ENCODE measurements around the gene RASGRF2. TPM values are rescaled to one million over a fixed set of nuclear protein-coding genes. Genes with fewer than 3 reads are reported as not detected.

The RASGRF2 gene
- total and polyA plus RNA-seq, 2 of the 8 experiments (the other 6 are each of a cell fraction or from before 2014, with no cell fraction given): 2.6 to 29.5 TPM

DNA sequence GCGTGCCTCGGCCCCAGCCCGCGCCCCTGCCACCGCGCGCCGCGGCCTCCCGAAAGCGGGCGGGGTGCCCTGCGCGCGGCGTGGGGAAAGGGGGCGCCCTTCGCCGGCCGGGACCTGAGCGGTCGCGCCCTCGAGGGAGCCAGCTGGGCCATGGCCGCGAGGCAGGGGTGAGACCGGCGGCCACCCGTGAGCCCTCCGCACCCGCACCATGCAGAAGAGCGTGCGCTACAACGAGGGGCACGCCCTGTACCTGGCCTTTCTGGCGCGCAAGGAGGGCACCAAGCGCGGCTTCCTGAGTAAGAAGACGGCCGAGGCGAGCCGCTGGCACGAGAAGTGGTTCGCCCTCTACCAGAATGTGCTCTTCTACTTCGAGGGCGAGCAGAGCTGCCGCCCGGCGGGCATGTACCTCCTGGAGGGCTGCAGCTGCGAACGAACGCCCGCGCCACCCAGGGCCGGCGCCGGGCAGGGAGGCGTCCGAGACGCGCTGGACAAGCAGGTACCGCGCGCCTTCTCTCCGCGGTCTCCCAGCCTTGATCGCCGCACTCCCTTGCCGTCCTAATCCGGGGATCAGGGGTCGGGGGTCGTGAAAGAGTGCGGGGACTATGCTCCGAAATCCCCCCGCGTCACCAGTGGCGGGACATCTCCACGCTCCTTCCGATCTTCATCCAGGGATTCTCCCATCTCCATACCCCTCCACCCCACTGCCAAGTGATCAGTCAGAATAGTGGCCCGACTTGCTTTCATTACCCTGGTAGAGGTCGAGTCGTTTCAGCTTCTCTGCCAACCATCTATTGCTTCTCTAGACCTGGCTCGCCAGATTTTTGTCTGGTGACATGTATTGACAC, 590 bp downstream of the RASGRF2 start:
- H3K4me2 ChIP-seq (ENCODE audit: insufficient read depth in 1 of 2, low read depth in 2 of 2, low read length in 2 of 2): peak overlapping the region; percentile 90 to 99
- no peak overlapping the region for H2BK20ac ChIP-seq (ENCODE audit: low read length)
- no peak overlapping the region; the same call in 1 of the 2 replicates for H2BK15ac ChIP-seq (ENCODE audit: low read length)
- TF ChIP-seq SUZ12 (IDR thresholded peaks at IDR 0.05; ENCODE audit: low read length): peak; percentile 73
- no peak for TF ChIP-seq SIN3A (conservative IDR thresholded peaks at IDR 0.05 in 1 of 2, IDR thresholded peaks at IDR 0.05 in 1 of 2; ENCODE audit: low read depth in 1 of 2, low read length in 2 of 2)
- no peak for TF ChIP-seq RNF2 (IDR thresholded peaks at IDR 0.05; ENCODE audit: borderline replicate concordance, low read depth, low read length, missing control alignments, poor library complexity, severe bottlenecking)
- TF ChIP-seq CTBP2 (IDR thresholded peaks at IDR 0.05; ENCODE audit: borderline replicate concordance, insufficient read depth, insufficient read length, low read length): peak; percentile 26
- TF ChIP-seq BACH1 (IDR thresholded peaks at IDR 0.05; ENCODE audit: low read length): no peak
- no peak for TF ChIP-seq SP1 (IDR thresholded peaks at IDR 0.05; ENCODE audit: low read depth, low read length)
- TF ChIP-seq TAF1 (IDR thresholded peaks at IDR 0.05; ENCODE audit: low read depth, low read length): no peak
- TF ChIP-seq ASH2L (IDR thresholded peaks at IDR 0.05; ENCODE audit: low read length): peak; percentile 53
- TF ChIP-seq EZH2 (IDR thresholded peaks at IDR 0.05; ENCODE audit: low read depth, low read length, severe bottlenecking): peak; percentile 79
- TF ChIP-seq CHD2 (IDR thresholded peaks at IDR 0.05; ENCODE audit: low read length): no peak

More for the DNA sequence above, 590 bp downstream of the RASGRF2 start:
- no peak overlapping the region for H2AK5ac ChIP-seq (ENCODE audit: low read depth, low read length)
- FAIRE-seq: no peak
- no peak overlapping the region for H4K5ac ChIP-seq (ENCODE audit: insufficient read length, low read depth, low read length)
- H3K23ac ChIP-seq (ENCODE audit: insufficient read length): no peak overlapping the region
- ChIA-PET POLR2A (ENCODE audit: partially characterized antibody) (interaction anchor here (0.5 kb wide), 1 partner anchor 148 kb away, joined by 3 read pairs; no protein-coding TSS in a partner anchor), CTCF (ENCODE audit: partially characterized antibody) (interaction anchor here (2.0 kb wide), 1 partner anchor 83 kb away, joined by 10 read pairs; no protein-coding TSS in a partner anchor)
- H3K14ac ChIP-seq (ENCODE audit: insufficient read length): no peak overlapping the region
- H3K4me1 ChIP-seq (replicated peaks in 1 of 4; ENCODE audit: control insufficient read depth in 3 of 4, insufficient read depth in 4 of 4, low read length in 3 of 4): peaks cover 16 to 31% (median 25%) of the 10 kb centered on the region in 4 experiments
- H3K56ac ChIP-seq (replicated peaks; ENCODE audit: insufficient read length, low read depth, low read length): no peak overlapping the region
- H4K91ac ChIP-seq (replicated peaks; ENCODE audit: insufficient read length, low read length): peak overlapping the region; percentile 51
- H3K23me2 ChIP-seq (ENCODE audit: low read depth, low read length): peaks cover 17% of the 10 kb centered on the region
- H2BK120ac ChIP-seq (replicated peaks; ENCODE audit: low read depth, low read length): no peak overlapping the region
- no peak overlapping the region for H2BK5ac ChIP-seq (ENCODE audit: low read depth, low read length)
- no peak overlapping the region for H3K18ac ChIP-seq (ENCODE audit: extremely low read depth, low read length)
- H3K79me2 ChIP-seq (ENCODE audit: control insufficient read depth in 1 of 2, insufficient read depth in 2 of 2, low read length in 2 of 2): peaks cover 0 to 14% of the 10 kb centered on the region in 2 experiments; a peak in 3 of 4 replicates
- peak overlapping the region in 3 of 4 experiments; percentile 10 to 33 (median 13); a peak in 4 of 7 replicates for H3K9ac ChIP-seq (replicated peaks in 1 of 4; ENCODE audit: extremely low read depth in 1 of 4, low read depth in 3 of 4, low read length in 3 of 4)
- peaks cover 0 to 3% of the 10 kb centered on the region in 2 experiments for H4K20me1 ChIP-seq (replicated peaks in 1 of 2; ENCODE audit: control insufficient read depth in 1 of 2, insufficient read depth in 2 of 2, low read length in 2 of 2)
- no peaks in the 10 kb centered on the region; the same call in 1 of the 2 replicates for H3K79me1 ChIP-seq (ENCODE audit: low read depth, low read length)
- H2BK12ac ChIP-seq (ENCODE audit: low read depth, low read length): no peak overlapping the region; the same call in 1 of the 2 replicates
- H3K4ac ChIP-seq (replicated peaks; ENCODE audit: insufficient read length, low read depth, low read length): no peak overlapping the region
- 2% methylated on average over 61 of the region's 84 CpGs; no CpG with 5 or more reads in 1 of the 2 experiments for WGBS, 2 experiments (ENCODE audit: extremely low coverage in 1 of 2, insufficient coverage in 1 of 2, insufficient read length in 1 of 2, insufficient replicate concordance in 2 of 2, low coverage in 1 of 2, low lambda C conversion rate in 2 of 2, missing lambda C conversion rate in 1 of 2)
- no peak overlapping the region for H3K27ac ChIP-seq (ENCODE audit: low read depth, low read length)
- no peaks in the 10 kb centered on the region for H3K36me3 ChIP-seq (ENCODE audit: control insufficient read depth in 2 of 4, insufficient read depth in 4 of 4, low read length in 3 of 4)
- peak overlapping the region; percentile 81; the same call in 1 of the 2 replicates for H2AFZ ChIP-seq (ENCODE audit: low read length)
- peak overlapping the region; percentile 7 for H4K8ac ChIP-seq (ENCODE audit: extremely low read depth, insufficient read depth, low read length)
- peak overlapping the region; percentile 48 to 70 (median 64) for H3K4me3 ChIP-seq (ENCODE audit: extremely low read depth in 1 of 4, insufficient read depth in 2 of 4, low read depth in 3 of 4, low read length in 4 of 4)
- H3K27me3 ChIP-seq (replicated peaks in 1 of 4; ENCODE audit: control insufficient read depth in 3 of 4, extremely low read depth in 1 of 4, insufficient read depth in 3 of 4, low read length in 3 of 4): peaks cover 3 to 25% (median 21%) of the 10 kb centered on the region in 4 experiments; a peak in 6 of 7 replicates
- H3K9me3 ChIP-seq (ENCODE audit: insufficient read depth in 2 of 2, low read depth in 1 of 2, low read length in 1 of 2): no peaks in the 10 kb centered on the region
- peak in 1 of 2 experiments; percentile 75 for DNase-seq (ENCODE audit: low read depth in 1 of 2, low spot score in 2 of 2)

Data from H1 (cell line).